Panc1 (cell line): ENCODE results near the gene EVC. TPM values are rescaled to one million over a fixed set of nuclear protein-coding genes. Genes with fewer than 3 reads are reported as not detected.

Source experiments
- ATAC-seq: fragments of 200-7000 bp; cut with Tn5 transposase; 2 replicates; pipeline ENCODE4 v1.9.1; 2020; ENCODE audit warnings: mild to moderate bottlenecking, moderate library complexity
- BruUV-seq: library from RNA; stranded (reverse); fragments of 400-500 nt; replicated peaks from 2 replicates; lab custom pipeline; 2021; lab: Mats Ljungman, UMichigan
- CTCF ChIA-PET: fragments of 300-600 bp; sonication (Branson Sonifier 250); formaldehyde crosslinking; loops from one replicate; lab custom pipeline; 2022; ENCODE audit warnings: antibody characterized with exemption; lab: Charles Lee
- POLR2A ChIA-PET: fragments of 300-600 bp; sonication (Branson Sonifier 250); formaldehyde crosslinking; loops from one replicate; lab custom pipeline; 2022; ENCODE audit warnings: antibody characterized with exemption; lab: Charles Lee
- DNase-seq: peaks from one replicate; pipeline ENCODE4 v3.0.0-alpha.2; 2010; ENCODE audit warnings: low read depth, low spot score
- H3K27ac ChIP-seq: 2 replicates; pipeline ENCODE4 v1.5.1; 2011; ENCODE audit warnings: mild to moderate bottlenecking, low read length, inconsistent platforms
- H3K27me3 ChIP-seq: fragments of 200-500 bp; sonication (Bioruptor generic); 2 replicates; pipeline ENCODE4 v1.6.0; 2014; ENCODE audit warnings: low read length, inconsistent platforms; ENCODE audit not compliant: control insufficient read depth, insufficient read depth
- H3K36me3 ChIP-seq: fragments of 200-500 bp; sonication (Bioruptor generic); 2 replicates; pipeline ENCODE4 v1.5.1; 2014; ENCODE audit warnings: inconsistent platforms, mild to moderate bottlenecking, low read length, moderate library complexity; ENCODE audit not compliant: control insufficient read depth, insufficient read depth
- H3K4me1 ChIP-seq: 2 replicates; pipeline ENCODE4 v1.5.1; 2011; ENCODE audit warnings: inconsistent platforms, mild to moderate bottlenecking, low read length, moderate library complexity; ENCODE audit not compliant: control insufficient read depth, insufficient read depth
- H3K4me3 ChIP-seq, 2 experiments: 2 replicates each; pipeline ENCODE4 v1.5.1; 2011 to 2012; ENCODE audit warnings: low read depth in 2 of 2, low read length in 2 of 2, mild to moderate bottlenecking in 2 of 2, inconsistent platforms in 1 of 2, moderate library complexity in 1 of 2
- H3K9me3 ChIP-seq: fragments of 200-500 bp; sonication (Bioruptor generic); 2 replicates; pipeline ENCODE4 v1.5.1; 2014; ENCODE audit warnings: low read depth, mild to moderate bottlenecking, inconsistent platforms, low read length, moderate library complexity; ENCODE audit not compliant: control insufficient read depth, insufficient read depth
- CTCF ChIP-seq: fragments of 450-650 bp; IDR thresholded peaks from 2 replicates; pipeline ENCODE4 v1.5.1; 2017; ENCODE audit warnings: mild to moderate bottlenecking
- POLR2AphosphoS5 ChIP-seq: IDR thresholded peaks from 2 replicates; pipeline ENCODE4 v1.6.1; 2012; ENCODE audit warnings: mild to moderate bottlenecking, low read depth, low read length, moderate library complexity
- SIN3A ChIP-seq: IDR thresholded peaks from 2 replicates; pipeline ENCODE4 v1.6.1; 2012; ENCODE audit warnings: low read depth, mild to moderate bottlenecking, low read length, moderate library complexity, borderline replicate concordance; ENCODE audit not compliant: insufficient read depth
- TCF7L2 ChIP-seq: IDR thresholded peaks from 2 replicates; pipeline ENCODE4 v1.6.1; 2011; ENCODE audit warnings: mild to moderate bottlenecking, low read depth, low read length, inconsistent platforms
- in situ Hi-C: cut with HindIII; loops from 2 replicates; pipeline ENCODE4 v1.10.0; 2016; ENCODE audit warnings: low sequenced_read_pairs, low pct_unique_long_range_greater_than_20kb
- intact Hi-C: fragments of 100-400 bp; cut with micrococcal nuclease; formaldehyde crosslinking; loops from one replicate; pipeline ENCODE4 v1.10.0; 2022; ENCODE audit not compliant: unreplicated experiment
- total RNA-seq: library from RNA; stranded (reverse); gene quantifications from one replicate; pipeline ENCODE4 v1.2.1, GENCODE V29; 2021; ENCODE audit not compliant: unreplicated experiment
- TF ChIP-seq, protein P1 (sequence below), 2 experiments: IDR thresholded peaks; 2 replicates each; pipeline ENCODE4 v1.6.1; 2011 to 2012; ENCODE audit warnings: low read depth in 2 of 2, control low read depth in 1 of 2, low read length in 1 of 2, mild to moderate bottlenecking in 1 of 2, moderate library complexity in 1 of 2; ENCODE audit not compliant: insufficient read depth in 1 of 2

The EVC gene
- total RNA-seq, 1 experiment from 2014 or later, result 12.1 TPM

- TF ChIP-seq, protein P1, sequence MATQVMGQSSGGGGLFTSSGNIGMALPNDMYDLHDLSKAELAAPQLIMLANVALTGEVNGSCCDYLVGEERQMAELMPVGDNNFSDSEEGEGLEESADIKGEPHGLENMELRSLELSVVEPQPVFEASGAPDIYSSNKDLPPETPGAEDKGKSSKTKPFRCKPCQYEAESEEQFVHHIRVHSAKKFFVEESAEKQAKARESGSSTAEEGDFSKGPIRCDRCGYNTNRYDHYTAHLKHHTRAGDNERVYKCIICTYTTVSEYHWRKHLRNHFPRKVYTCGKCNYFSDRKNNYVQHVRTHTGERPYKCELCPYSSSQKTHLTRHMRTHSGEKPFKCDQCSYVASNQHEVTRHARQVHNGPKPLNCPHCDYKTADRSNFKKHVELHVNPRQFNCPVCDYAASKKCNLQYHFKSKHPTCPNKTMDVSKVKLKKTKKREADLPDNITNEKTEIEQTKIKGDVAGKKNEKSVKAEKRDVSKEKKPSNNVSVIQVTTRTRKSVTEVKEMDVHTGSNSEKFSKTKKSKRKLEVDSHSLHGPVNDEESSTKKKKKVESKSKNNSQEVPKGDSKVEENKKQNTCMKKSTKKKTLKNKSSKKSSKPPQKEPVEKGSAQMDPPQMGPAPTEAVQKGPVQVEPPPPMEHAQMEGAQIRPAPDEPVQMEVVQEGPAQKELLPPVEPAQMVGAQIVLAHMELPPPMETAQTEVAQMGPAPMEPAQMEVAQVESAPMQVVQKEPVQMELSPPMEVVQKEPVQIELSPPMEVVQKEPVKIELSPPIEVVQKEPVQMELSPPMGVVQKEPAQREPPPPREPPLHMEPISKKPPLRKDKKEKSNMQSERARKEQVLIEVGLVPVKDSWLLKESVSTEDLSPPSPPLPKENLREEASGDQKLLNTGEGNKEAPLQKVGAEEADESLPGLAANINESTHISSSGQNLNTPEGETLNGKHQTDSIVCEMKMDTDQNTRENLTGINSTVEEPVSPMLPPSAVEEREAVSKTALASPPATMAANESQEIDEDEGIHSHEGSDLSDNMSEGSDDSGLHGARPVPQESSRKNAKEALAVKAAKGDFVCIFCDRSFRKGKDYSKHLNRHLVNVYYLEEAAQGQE (IDR thresholded peaks at IDR 0.05; ENCODE audit: insufficient read depth in 1 of 2, low read depth in 2 of 2, low read length in 1 of 2), result no peak
- no peak for TF ChIP-seq POLR2AphosphoS5
- TF ChIP-seq TCF7L2, result no peak
- no peak for TF ChIP-seq SIN3A
- no peak for TF ChIP-seq CTCF
- Histone ChIP-seq H3K9me3 (0 out of 2 replicates have a peak, but pooled peaks cover under 1% of the 10 kb centered on the region), H3K27ac (no peak overlapping the region), H3K27me3 (no peaks in the 10 kb centered on the region), H3K36me3 (no peaks in the 10 kb centered on the region), H3K4me3 (no peak overlapping the region), H3K4me1 (no peaks in the 10 kb centered on the region)
- POLR2A ChIA-PET, result no interaction called here
- ATAC-seq (no peak), DNase-seq (no peak)
- BruUV-seq, result no TSS peak
- CTCF ChIA-PET, result no interaction called here
- intact Hi-C loops, result no loop called here
- in situ Hi-C loops, result no loop called here
Observed at GRCh38 chr4:5720157-5720850, 9.3 kb downstream of the EVC start.

DNA sequence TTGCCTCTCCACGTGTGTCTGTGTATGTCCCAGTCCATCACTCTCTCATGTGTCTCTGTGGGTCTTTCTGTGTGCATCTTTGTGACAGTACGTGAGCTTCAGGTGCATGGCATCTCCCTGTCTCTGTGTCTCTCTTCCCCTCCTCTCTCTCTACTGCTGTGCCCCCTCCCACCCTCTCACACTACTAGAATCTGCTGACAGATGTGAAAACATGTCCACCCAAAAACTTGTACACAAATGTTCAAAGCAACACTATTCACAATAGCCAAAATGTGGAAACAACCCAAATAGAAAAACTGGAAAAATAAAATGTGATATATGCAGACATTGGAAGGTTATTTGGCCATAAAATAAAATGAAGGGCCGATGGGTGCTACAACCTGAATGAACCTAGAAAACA, 10.0 kb downstream of the EVC start:
- H3K4me3 ChIP-seq, result no peak overlapping the region
- no peak for ATAC-seq

More for the DNA sequence above, 10.0 kb downstream of the EVC start:
- no peak for DNase-seq
- Histone ChIP-seq H3K9me3 (no peaks in the 10 kb centered on the region), H3K27me3 (no peaks in the 10 kb centered on the region), H3K27ac (no peak overlapping the region), H3K4me1 (no peaks in the 10 kb centered on the region), H3K36me3 (no peaks in the 10 kb centered on the region)
- in situ Hi-C loops, result no loop called here
- BruUV-seq, result no TSS peak
- intact Hi-C loops, result no loop called here
- CTCF ChIA-PET, result no interaction called here
- POLR2A ChIA-PET, result no interaction called here
- TF ChIP-seq SIN3A (no peak), POLR2AphosphoS5 (no peak), CTCF (no peak), TCF7L2 (no peak)
- TF ChIP-seq, protein P1 (IDR thresholded peaks at IDR 0.05; ENCODE audit: insufficient read depth in 1 of 2, low read depth in 2 of 2, low read length in 1 of 2), result no peak
